Gastroesophageal sphincter (tissue), 3 donors: ENCODE results near the gene CD96.

Experiments used
- POLR2A ChIP-seq, 2 donors: fragments of 450-650 bp; IDR thresholded peaks; one replicate each; pipeline ENCODE4 v1.6.1; 2017; ENCODE audit warnings: antibody characterized with exemption in 2 of 2, mild to moderate bottlenecking in 2 of 2, moderate library complexity in 1 of 2
- TF ChIP-seq, protein P1 (sequence below), 4 experiments: fragments of 200-600 bp in 2 of 4; fragments of 450-650 bp in 2 of 4; sonication (generic) in 1 of 4; IDR thresholded peaks; one replicate each; pipeline ENCODE4 v1.5.1; 2017 to 2019; ENCODE audit warnings: antibody characterized with exemption in 4 of 4, mild to moderate bottlenecking in 2 of 4, moderate library complexity in 2 of 4

- TF ChIP-seq, protein P1, sequence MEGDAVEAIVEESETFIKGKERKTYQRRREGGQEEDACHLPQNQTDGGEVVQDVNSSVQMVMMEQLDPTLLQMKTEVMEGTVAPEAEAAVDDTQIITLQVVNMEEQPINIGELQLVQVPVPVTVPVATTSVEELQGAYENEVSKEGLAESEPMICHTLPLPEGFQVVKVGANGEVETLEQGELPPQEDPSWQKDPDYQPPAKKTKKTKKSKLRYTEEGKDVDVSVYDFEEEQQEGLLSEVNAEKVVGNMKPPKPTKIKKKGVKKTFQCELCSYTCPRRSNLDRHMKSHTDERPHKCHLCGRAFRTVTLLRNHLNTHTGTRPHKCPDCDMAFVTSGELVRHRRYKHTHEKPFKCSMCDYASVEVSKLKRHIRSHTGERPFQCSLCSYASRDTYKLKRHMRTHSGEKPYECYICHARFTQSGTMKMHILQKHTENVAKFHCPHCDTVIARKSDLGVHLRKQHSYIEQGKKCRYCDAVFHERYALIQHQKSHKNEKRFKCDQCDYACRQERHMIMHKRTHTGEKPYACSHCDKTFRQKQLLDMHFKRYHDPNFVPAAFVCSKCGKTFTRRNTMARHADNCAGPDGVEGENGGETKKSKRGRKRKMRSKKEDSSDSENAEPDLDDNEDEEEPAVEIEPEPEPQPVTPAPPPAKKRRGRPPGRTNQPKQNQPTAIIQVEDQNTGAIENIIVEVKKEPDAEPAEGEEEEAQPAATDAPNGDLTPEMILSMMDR (IDR thresholded peaks at IDR 0.05) = no peak
- TF ChIP-seq POLR2A (IDR thresholded peaks at IDR 0.05) = no peak
These were observed 40.1 kb downstream of the CD96 start for GRCh38 chr3:111582120-111582474.
